Endothelial cell of umbilical vein (primary cell): Measurements from ENCODE around the gene LYSMD4. TPM values are rescaled to one million over a fixed set of nuclear protein-coding genes. Genes with fewer than 3 reads are reported as not detected.

Source experiments
- BruUV-seq: library from RNA; stranded (reverse); fragments of 400-500 nt; replicated peaks from 2 replicates; lab custom pipeline; 2021; lab: Mats Ljungman, UMichigan
- CTCF ChIA-PET: fragments of 300-600, 350-600 bp; sonication (Branson Sonifier 250); formaldehyde crosslinking; loops from one replicate; lab custom pipeline; 2021; ENCODE audit warnings: antibody characterized with exemption, inconsistent platforms; lab: Charles Lee
- POLR2A ChIA-PET: fragments of 300-600, 350-600 bp; sonication (Branson Sonifier 250); formaldehyde crosslinking; loops from one replicate; lab custom pipeline; 2021; ENCODE audit warnings: antibody characterized with exemption, inconsistent platforms; lab: Charles Lee
- DNase-seq: peaks from one replicate; pipeline ENCODE4 v3.0.0-alpha.2; 2011; ENCODE audit warnings: low read depth, low spot score
- FAIRE-seq: peaks from 2 replicates; lab custom pipeline; 2011; peaks lifted over from hg19 to GRCh38; lab: Jason Lieb, UNC
- H2AFZ ChIP-seq: 2 replicates; pipeline ENCODE4 v1.6.0; 2012; ENCODE audit warnings: low read depth, low read length, control low read depth, inconsistent platforms
- H3K27ac ChIP-seq: 2 replicates; pipeline ENCODE4 v1.5.1; 2011; ENCODE audit warnings: low read depth, mild to moderate bottlenecking, control low read depth, low read length, moderate library complexity; ENCODE audit not compliant: insufficient read depth
- H3K27me3 ChIP-seq, 2 experiments: 2 replicates each; pipeline versions ENCODE4 v1.6.0 to v1.6.1; 2011; ENCODE audit warnings: low read length in 2 of 2, mixed read lengths in 1 of 2; ENCODE audit not compliant: control insufficient read depth in 2 of 2, insufficient read depth in 2 of 2
- H3K36me3 ChIP-seq, 2 experiments: 2 replicates in 1 of 2; 3 replicates in 1 of 2; pipeline ENCODE4 v1.5.1; 2011; ENCODE audit warnings: low read length in 2 of 2, mild to moderate bottlenecking in 1 of 2, moderate library complexity in 1 of 2; ENCODE audit not compliant: control insufficient read depth in 2 of 2, insufficient read depth in 2 of 2; ENCODE audit errors: extremely low read depth in 1 of 2
- H3K4me1 ChIP-seq: 3 replicates; pipeline ENCODE4 v1.5.1; 2011; ENCODE audit warnings: mild to moderate bottlenecking, low read length; ENCODE audit not compliant: control insufficient read depth, insufficient read depth; ENCODE audit errors: extremely low read depth
- H3K4me2 ChIP-seq: 2 replicates; pipeline ENCODE4 v1.6.1; 2011; ENCODE audit warnings: low read length, control low read depth, mixed read lengths; ENCODE audit not compliant: insufficient read depth
- H3K4me3 ChIP-seq, 3 experiments: fragments of 200-600 bp in 1 of 3; sonication (generic), shearing (Covaris generic) in 1 of 3; replicated peaks in 1 of 3; 2 replicates each; pipeline ENCODE4 v1.5.1; 2011 to 2016; ENCODE audit warnings: control low read depth in 3 of 3, low read length in 3 of 3, mild to moderate bottlenecking in 2 of 3, inconsistent platforms in 1 of 3, low read depth in 1 of 3, moderate library complexity in 1 of 3; ENCODE audit not compliant: insufficient read depth in 1 of 3
- H3K79me2 ChIP-seq: 2 replicates; pipeline ENCODE4 v1.6.0; 2012; ENCODE audit warnings: low read length, inconsistent platforms; ENCODE audit not compliant: control insufficient read depth, insufficient read depth
- H3K9ac ChIP-seq: replicated peaks from 2 replicates; pipeline ENCODE3; 2011; ENCODE audit warnings: low read length, control low read depth; ENCODE audit not compliant: insufficient read depth; ENCODE audit errors: extremely low read depth
- H3K9me1 ChIP-seq: replicated peaks from 3 replicates; pipeline ENCODE4 v1.6.0; 2011; ENCODE audit warnings: mild to moderate bottlenecking, low read length; ENCODE audit not compliant: control insufficient read depth, insufficient read depth; ENCODE audit errors: extremely low read depth
- H3K9me3 ChIP-seq: replicated peaks from 2 replicates; pipeline ENCODE4 v1.5.1; 2012; ENCODE audit warnings: low read length, inconsistent platforms; ENCODE audit not compliant: control insufficient read depth, insufficient read depth
- H4K20me1 ChIP-seq: replicated peaks from 2 replicates; pipeline ENCODE3; 2011; ENCODE audit warnings: mild to moderate bottlenecking, low read length; ENCODE audit not compliant: control insufficient read depth, insufficient read depth; ENCODE audit errors: extremely low read depth
- EZH2 ChIP-seq: IDR thresholded peaks from 2 replicates; pipeline ENCODE4 v1.6.1; 2012; ENCODE audit warnings: borderline replicate concordance, low read depth, mild to moderate bottlenecking, moderate library complexity, low read length, inconsistent platforms; ENCODE audit not compliant: severe bottlenecking
- FOS ChIP-seq: IDR thresholded peaks from 2 replicates; pipeline ENCODE4 v1.6.1; 2011; ENCODE audit warnings: mild to moderate bottlenecking, low read length, moderate library complexity, borderline replicate concordance; ENCODE audit not compliant: insufficient read depth
- GATA2 ChIP-seq: IDR thresholded peaks from 2 replicates; pipeline ENCODE4 v1.7.0; 2011; ENCODE audit warnings: low read depth, mild to moderate bottlenecking, moderate library complexity, mixed read lengths, low read length; ENCODE audit not compliant: insufficient read length, insufficient read depth
- JUN ChIP-seq: IDR thresholded peaks from 2 replicates; pipeline ENCODE4 v1.6.1; 2011; ENCODE audit warnings: borderline replicate concordance, low read depth; ENCODE audit not compliant: insufficient read length, insufficient read depth
- MAX ChIP-seq: IDR thresholded peaks from 2 replicates; pipeline ENCODE4 v1.6.1; 2011; ENCODE audit not compliant: insufficient read depth, insufficient read length
- MYC ChIP-seq: IDR thresholded peaks from one replicate; pipeline ENCODE4 v1.6.1; 2011; ENCODE audit warnings: mild to moderate bottlenecking, low read depth, low read length
- POLR2A ChIP-seq: IDR thresholded peaks from 2 replicates; pipeline ENCODE4 v1.6.1; 2012; ENCODE audit warnings: low read depth, mild to moderate bottlenecking, control low read depth, low read length
- POLR2AphosphoS5 ChIP-seq: IDR thresholded peaks from 2 replicates; pipeline ENCODE4 v1.6.1; 2012; ENCODE audit warnings: low read depth, mild to moderate bottlenecking, control low read depth, low read length, moderate library complexity; ENCODE audit not compliant: insufficient read depth
- dilution Hi-C: fragments of 300-500 bp; cut with MboI; formaldehyde crosslinking; loops from one replicate; pipeline ENCODE4 v1.15.0; 2019; ENCODE audit warnings: low sequenced_read_pairs; ENCODE audit not compliant: extremely low pct_ligation_motif_present
- intact Hi-C: fragments of 100-400 bp; cut with micrococcal nuclease; formaldehyde crosslinking; loops from one replicate; pipeline ENCODE4 v1.10.0; 2022
- polyA plus RNA-seq, 4 experiments: library from polyadenylated mRNA; depleted of rRNA in 3 of 4; stranded (reverse) in 3 of 4; unstranded in 1 of 4; fragments of >200 nt; gene quantifications; 2 replicates each; pipeline versions ENCODE4 v1.2.1 to v1.2.3, GENCODE V29; 2011 to 2012; ENCODE audit warnings: missing spikeins in 1 of 4
- total RNA-seq: library from RNA; stranded (reverse); gene quantifications from 2 replicates; pipeline ENCODE4 v1.2.3, GENCODE V29; 2021
- TF ChIP-seq, protein P1 (sequence below), 2 donors: IDR thresholded peaks; 1 replicate in 1 of 2; 2 replicates in 1 of 2; pipeline ENCODE4 v1.5.1; 2011; ENCODE audit warnings: low read length in 2 of 2, mild to moderate bottlenecking in 2 of 2, moderate library complexity in 2 of 2, control low read depth in 1 of 2, inconsistent platforms in 1 of 2, low read depth in 1 of 2; ENCODE audit not compliant: insufficient read depth in 1 of 2; ENCODE audit errors: extremely low read depth in 1 of 2

The LYSMD4 gene
- total and polyA plus RNA-seq, 2 donors (not counting 3 experiments of a cell fraction or from before 2014, with no cell fraction given) = 7.0 to 7.1 TPM

GRCh38 chr15:99718421-99718820, 14.8 kb downstream of the LYSMD4 start:
- DNase-seq = no peak
- POLR2A ChIA-PET = no interaction called here

More at GRCh38 chr15:99718421-99718820, 14.8 kb downstream of the LYSMD4 start:
- TF ChIP-seq EZH2 = no peak
- TF ChIP-seq MAX = no peak
- TF ChIP-seq, protein P1, sequence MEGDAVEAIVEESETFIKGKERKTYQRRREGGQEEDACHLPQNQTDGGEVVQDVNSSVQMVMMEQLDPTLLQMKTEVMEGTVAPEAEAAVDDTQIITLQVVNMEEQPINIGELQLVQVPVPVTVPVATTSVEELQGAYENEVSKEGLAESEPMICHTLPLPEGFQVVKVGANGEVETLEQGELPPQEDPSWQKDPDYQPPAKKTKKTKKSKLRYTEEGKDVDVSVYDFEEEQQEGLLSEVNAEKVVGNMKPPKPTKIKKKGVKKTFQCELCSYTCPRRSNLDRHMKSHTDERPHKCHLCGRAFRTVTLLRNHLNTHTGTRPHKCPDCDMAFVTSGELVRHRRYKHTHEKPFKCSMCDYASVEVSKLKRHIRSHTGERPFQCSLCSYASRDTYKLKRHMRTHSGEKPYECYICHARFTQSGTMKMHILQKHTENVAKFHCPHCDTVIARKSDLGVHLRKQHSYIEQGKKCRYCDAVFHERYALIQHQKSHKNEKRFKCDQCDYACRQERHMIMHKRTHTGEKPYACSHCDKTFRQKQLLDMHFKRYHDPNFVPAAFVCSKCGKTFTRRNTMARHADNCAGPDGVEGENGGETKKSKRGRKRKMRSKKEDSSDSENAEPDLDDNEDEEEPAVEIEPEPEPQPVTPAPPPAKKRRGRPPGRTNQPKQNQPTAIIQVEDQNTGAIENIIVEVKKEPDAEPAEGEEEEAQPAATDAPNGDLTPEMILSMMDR (IDR thresholded peaks at IDR 0.05; ENCODE audit: extremely low read depth in 1 of 2, insufficient read depth in 1 of 2, low read depth in 1 of 2, low read length in 2 of 2) = no peak
- TF ChIP-seq POLR2AphosphoS5 = no peak
- TF ChIP-seq POLR2A = no peak
- TF ChIP-seq GATA2 = no peak
- TF ChIP-seq JUN = no peak
- no peak for TF ChIP-seq MYC
- TF ChIP-seq FOS = no peak
- H3K79me2 ChIP-seq = no peaks in the 10 kb centered on the region
- dilution Hi-C loops (loop anchor here (25.0 kb wide), 1 partner anchor 431 kb away; no protein-coding TSS in a partner anchor), intact Hi-C loops (no loop called here)
- H3K9ac ChIP-seq = no peak overlapping the region
- no peaks in the 10 kb centered on the region for H3K36me3 ChIP-seq
- H3K27me3 ChIP-seq = no peaks in the 10 kb centered on the region
- H4K20me1 ChIP-seq = no peaks in the 10 kb centered on the region
- H3K4me1 ChIP-seq = no peaks in the 10 kb centered on the region
- no peak overlapping the region for H3K4me3 ChIP-seq
- no peak overlapping the region for H2AFZ ChIP-seq
- no peak overlapping the region for H3K27ac ChIP-seq
- CTCF ChIA-PET = interaction anchor here (1.9 to 7.9 kb wide), 2 partner anchors 14 to 445 kb away, joined by 7 to 48 read pairs; no protein-coding TSS in a partner anchor
- H3K9me3 ChIP-seq = no peaks in the 10 kb centered on the region
- FAIRE-seq = no peak
- no peaks in the 10 kb centered on the region for H3K9me1 ChIP-seq
- BruUV-seq = no TSS peak
- H3K4me2 ChIP-seq = no peak overlapping the region
